Measurements from ENCODE around the gene PLEKHG4B.

PLEKHG4B gene

DNA sequence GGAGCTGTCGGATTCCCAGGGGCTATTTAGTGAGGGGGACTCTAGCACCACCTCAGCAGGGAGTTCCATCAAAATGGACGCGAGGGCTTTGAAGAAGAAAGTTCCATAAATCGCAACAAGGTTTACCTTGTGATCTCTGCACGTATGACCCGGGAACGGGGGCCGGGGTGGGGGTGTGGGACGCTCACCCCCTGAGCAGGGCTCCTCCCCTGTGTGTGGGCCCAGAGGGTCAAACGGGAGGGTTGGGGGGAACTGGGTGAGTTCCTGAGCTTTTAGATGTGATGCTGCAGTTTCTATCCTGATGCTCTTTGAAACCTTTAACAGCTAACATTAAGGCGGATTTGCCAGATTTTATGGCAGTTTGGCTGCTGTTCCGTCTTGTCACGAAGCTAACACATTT, 80.5 kb downstream of the PLEKHG4B start:
- DNase-seq (ENCODE audit: low read depth), result no peak

- no peak for DNase-seq (ENCODE audit: low read depth)
Measured at GRCh38 chr5:172841-173251, 80.9 kb downstream of the PLEKHG4B start.

GRCh38 chr5:173392-174290, 81.7 kb downstream of the PLEKHG4B start:
- DNase-seq (ENCODE audit: low read depth), result no peak

DNA sequence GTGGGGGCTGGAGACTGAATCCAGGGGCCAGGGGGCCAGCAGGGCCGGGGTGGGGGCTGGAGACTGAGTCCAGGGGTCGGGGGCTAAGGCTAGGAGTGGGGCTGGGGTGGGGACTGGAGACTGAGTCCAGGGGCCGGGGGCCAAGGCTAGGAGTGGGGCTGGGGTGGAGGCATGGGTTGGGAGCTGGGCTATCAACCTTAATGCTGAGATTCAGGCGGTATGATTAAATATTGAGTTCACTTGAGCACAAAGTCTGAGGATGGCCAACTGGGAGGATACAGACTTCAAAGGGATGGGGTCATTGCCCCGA, 82.3 kb downstream of the PLEKHG4B start:
- no peak for DNase-seq (ENCODE audit: low read depth)

GRCh38 chr5:174876-175465, 83.0 kb downstream of the PLEKHG4B start:
- no peak for DNase-seq (ENCODE audit: low read depth)

DNA sequence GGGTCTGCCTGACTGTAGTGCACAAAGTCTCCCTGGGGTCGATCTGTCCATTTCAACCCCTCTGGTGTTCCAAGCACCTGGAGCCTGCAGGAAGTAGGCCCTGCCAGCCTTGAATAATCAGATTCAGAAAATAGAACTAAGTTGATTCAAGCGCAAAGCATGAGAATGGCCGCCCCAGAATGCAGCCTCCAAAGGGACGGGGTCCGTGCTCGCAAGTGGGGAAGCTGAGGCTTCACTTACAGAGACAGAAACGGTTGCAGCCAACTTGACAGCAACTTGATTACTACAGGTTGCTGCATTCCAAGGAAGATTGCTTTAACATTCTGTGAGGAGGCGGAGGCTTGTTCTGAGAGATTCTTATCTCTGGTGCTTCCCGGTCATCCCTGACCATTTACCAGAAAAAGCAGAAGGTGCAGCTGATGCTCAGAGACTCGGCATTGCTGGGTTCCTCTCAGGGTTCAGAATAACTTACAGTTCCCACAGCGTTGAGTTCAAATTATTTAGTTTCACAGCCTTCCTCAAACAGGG, 84.4 kb downstream of the PLEKHG4B start:
- DNase-seq (ENCODE audit: low read depth), result no peak

DNA sequence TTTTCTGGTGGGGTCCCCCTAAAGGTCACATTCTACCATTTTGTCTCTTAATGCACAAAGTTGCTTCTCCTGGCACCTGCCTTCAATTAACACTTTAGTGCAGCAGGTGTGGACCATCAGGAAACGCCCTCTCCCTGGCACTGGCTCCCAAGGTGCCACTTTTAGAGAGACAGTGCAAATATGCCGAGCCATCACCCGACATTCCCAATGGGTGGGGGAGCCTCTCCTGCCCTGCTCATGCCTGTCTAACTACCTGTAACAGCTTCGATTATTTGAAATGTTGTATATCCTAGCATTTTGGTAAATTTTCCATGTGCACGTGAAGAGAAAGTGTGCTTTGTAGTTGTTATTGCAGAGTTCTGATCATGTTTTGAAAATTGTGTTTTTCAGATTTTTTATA, 86.1 kb downstream of the PLEKHG4B start:
- no peak for DNase-seq (ENCODE audit: low read depth)

DNA sequence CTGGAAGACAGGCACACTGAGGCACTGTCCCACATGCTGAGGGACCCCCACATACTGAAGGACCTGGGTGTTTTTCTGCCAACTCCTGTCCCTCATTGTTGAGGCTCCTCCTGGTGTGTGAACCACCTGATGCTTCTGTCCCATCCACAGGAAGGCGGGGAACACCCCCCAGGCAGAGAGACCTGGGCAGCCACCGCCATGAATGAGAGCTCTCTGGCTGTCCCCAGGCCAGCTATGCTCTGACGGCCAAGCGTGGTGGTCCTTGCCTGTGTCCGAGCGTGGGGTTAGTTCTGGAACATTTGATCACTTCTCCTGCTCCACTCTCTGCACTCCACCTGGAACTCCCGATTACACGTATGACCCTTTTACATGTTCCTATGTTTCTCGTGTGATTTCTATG, 87.4 kb downstream of the PLEKHG4B start:
- no peak for DNase-seq (ENCODE audit: low read depth)

GRCh38 chr5:180286-180918, 88.4 kb downstream of the PLEKHG4B start:
- no peak for DNase-seq (ENCODE audit: low read depth)

GRCh38 chr5:181160-181559, 89.2 kb downstream of the PLEKHG4B start:
- DNase-seq (ENCODE audit: low read depth), result no peak

GRCh38 chr5:181566-181965, 89.6 kb downstream of the PLEKHG4B start:
- no peak for DNase-seq (ENCODE audit: low read depth)

DNA sequence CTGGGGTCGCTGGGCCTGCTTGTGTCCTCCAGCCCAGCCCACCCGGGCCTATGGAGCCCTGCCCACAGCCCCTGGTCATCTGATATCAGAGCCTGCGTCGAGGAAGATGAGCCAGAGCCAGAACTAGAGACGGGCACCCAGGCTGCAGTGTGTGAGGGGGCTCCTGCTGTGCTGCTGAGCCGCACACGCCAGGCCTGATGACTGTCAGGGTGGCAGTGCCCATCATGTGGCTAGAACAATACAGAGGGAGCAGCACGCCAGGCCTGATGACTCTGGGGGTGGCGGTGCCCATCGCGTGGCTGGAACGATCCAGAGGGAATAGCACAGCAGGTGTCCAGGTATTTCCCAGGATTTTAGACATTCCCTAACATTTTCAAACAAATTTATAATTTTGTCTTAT, 90.2 kb downstream of the PLEKHG4B start:
- DNase-seq (ENCODE audit: low read depth), result no peak

DNA sequence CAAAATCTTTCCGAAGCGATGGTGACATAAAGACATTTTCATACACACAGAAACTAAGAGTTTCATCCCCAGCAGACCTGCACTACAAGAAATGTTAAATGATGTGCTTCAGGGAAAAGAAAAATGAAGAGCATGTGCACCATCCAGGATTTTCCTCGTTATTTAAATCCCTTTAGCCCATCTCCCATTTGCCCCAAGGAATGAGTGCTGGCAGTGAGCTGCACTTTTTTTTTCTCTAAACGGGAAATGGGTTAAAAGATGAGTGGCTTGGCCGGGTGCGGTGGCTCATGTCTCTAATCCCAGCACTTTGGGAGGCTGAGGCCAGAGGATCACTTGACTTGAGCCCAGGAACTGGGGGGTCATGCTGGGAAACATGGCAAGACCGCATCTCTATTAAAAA, 92.5 kb downstream of the PLEKHG4B start:
- no peak for DNase-seq (ENCODE audit: low read depth)

DNA sequence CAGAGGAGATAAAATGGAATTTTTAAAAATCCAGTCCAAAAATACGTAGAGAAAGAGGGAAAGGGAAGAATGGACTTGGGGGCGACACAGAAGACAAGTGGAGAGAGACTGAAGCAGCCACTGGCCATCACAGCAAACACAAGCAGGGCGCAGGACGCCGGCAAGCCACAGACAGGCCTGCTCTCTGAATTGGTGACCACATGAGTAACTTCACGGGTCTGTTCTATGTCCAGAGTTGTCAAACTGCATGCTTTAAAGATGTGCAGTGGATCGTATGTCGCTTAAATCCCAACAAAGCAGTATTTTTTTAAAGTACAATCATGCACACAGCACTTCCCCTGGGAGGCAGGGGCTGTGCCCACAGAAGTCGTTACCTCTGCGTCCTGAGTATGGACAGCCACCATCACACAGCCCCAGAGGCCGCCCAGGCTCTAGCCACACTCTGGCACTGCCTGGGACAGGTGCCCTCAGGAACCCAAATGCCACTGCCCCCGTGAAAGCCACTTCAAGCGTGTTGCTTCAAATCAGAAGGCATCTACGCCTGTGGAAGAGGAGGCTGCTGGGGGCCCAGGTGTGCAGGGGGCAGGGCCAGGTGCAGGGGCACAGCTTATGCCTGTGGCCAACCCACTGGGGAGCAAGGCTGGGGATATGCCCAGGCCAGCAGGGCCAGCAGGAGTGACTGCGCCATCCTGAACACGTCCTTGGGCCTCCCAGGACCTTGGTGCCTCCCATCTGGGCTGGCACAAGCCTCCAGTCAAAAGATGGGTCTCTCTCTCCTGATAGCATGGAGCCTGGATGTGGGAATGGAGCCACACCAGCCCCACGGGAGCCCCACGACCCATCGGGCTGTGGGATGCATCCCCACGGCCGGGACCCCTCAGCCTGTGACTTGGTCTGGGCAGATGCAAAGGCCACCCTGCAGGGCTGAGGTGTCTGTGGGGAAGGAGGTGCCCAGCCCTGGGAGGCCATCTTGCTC, 93.4 kb downstream of the PLEKHG4B start:
- DNase-seq (ENCODE audit: low read depth), result no peak

- DNase-seq (ENCODE audit: low read depth), result no peak
Measured at GRCh38 chr5:186091-187041, 94.4 kb downstream of the PLEKHG4B start.

- no peak for DNase-seq (ENCODE audit: low read depth)
Measured at GRCh38 chr5:187042-187431, 95.1 kb downstream of the PLEKHG4B start.

- DNase-seq (ENCODE audit: low read depth), result no peak
Measured at GRCh38 chr5:187617-188451, 95.9 kb downstream of the PLEKHG4B start.

DNA sequence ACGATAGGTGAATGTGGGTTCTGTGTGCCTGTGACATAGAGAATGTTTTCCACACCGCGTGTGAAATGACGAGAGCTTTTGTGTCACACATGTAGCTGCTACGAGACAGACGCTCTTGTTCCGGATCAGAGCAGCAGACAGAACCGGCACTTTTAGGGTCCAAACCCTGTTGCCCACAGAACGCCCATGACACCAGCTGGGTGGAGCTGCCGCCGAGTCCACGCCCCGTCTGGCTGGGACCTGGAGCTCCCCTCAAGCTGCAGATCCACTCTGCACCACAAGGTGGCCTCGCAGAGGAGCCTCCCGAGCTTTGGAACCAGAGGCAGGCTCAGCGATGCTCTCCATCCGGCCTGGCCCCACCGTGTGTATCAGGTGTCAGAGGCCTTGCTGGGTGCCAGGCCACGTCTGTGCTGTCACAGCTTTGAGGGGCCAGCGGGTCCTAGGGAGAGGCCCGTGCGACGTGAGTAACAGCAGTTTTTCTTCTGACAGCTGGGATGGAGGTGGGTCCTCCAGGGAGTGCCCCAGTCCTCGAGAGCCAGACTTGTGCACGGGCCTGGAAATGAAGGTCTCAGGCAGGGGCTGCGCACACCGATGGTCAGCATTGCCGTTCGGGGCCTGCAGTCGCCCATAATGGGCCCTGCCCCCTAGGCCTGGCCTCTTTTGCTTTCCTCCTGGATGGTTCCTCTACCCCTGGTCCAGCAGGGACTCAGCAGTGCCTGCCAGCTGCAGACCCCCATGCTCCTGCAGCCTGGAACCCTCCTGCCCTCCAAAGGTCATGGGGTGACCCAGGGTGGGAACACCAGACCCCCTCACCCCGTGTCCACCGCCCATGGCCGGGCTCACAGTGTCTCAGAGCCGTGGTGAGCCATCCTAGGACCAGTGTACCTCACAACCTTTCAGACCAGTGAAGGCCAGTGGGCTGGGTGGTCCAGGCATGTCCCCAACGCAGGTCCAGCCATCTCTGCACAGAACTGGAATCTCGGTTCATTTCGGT, 96.8 kb downstream of the PLEKHG4B start:
- DNase-seq (ENCODE audit: low read depth), result peak; percentile 77

GRCh38 chr5:189486-189885, 97.5 kb downstream of the PLEKHG4B start:
- DNase-seq (ENCODE audit: low read depth), result no peak

All from stimulated activated CD8-positive, alpha-beta memory T cell treated with anti-CD3 and anti-CD28 coated beads, Interleukin-15, amount 100 ng/mL, for 1 hour (primary cell).